H1 (cell line): Measurements from ENCODE around the gene SRRM2. TPM values are rescaled to one million over a fixed set of nuclear protein-coding genes. Genes with fewer than 3 reads are reported as not detected.

ENCODE experiments used
- CTCF ChIA-PET: fragments of 300-600 bp; sonication (Branson Sonifier 250); formaldehyde crosslinking; loops from one replicate; lab custom pipeline; 2021; ENCODE audit not compliant: partially characterized antibody; lab: Charles Lee
- POLR2A ChIA-PET: fragments of 300-600 bp; sonication (Branson Sonifier 250); formaldehyde crosslinking; loops from one replicate; lab custom pipeline; 2021; ENCODE audit warnings: inconsistent platforms; ENCODE audit not compliant: partially characterized antibody; lab: Charles Lee
- DNase-seq, 2 experiments: peaks; one replicate each; pipeline versions ENCODE4 v3.0.0 to v3.0.0-alpha.2; 2010 to 2022; ENCODE audit warnings: low spot score in 2 of 2, low read depth in 1 of 2, mixed read lengths in 1 of 2
- FAIRE-seq: peaks from 2 replicates; lab custom pipeline; 2011; peaks lifted over from hg19 to GRCh38; lab: Jason Lieb, UNC
- H2AFZ ChIP-seq: 2 replicates; pipeline ENCODE4 v1.8.1; 2012; ENCODE audit warnings: low read length, inconsistent platforms
- H2AK5ac ChIP-seq: 2 replicates; pipeline ENCODE4 v1.6.1; 2013; ENCODE audit warnings: low read depth, low read length
- H2BK120ac ChIP-seq: replicated peaks from 2 replicates; pipeline ENCODE3; 2013; ENCODE audit warnings: low read depth, low read length, inconsistent platforms
- H2BK12ac ChIP-seq: 2 replicates; pipeline ENCODE4 v1.6.1; 2013; ENCODE audit warnings: low read depth, low read length
- H2BK15ac ChIP-seq: 2 replicates; pipeline ENCODE4 v1.6.1; 2013; ENCODE audit warnings: low read length
- H2BK20ac ChIP-seq: 2 replicates; pipeline ENCODE4 v1.6.1; 2013; ENCODE audit warnings: low read length
- H2BK5ac ChIP-seq: 2 replicates; pipeline ENCODE4 v1.6.1; 2013; ENCODE audit warnings: low read depth, low read length
- H3K14ac ChIP-seq: 2 replicates; pipeline ENCODE4 v1.6.1; 2013; ENCODE audit warnings: inconsistent platforms; ENCODE audit not compliant: insufficient read length
- H3K18ac ChIP-seq: 2 replicates; pipeline ENCODE4 v1.6.1; 2013; ENCODE audit warnings: low read length; ENCODE audit errors: extremely low read depth
- H3K23ac ChIP-seq: 2 replicates; pipeline ENCODE4 v1.6.1; 2013; ENCODE audit warnings: inconsistent platforms; ENCODE audit not compliant: insufficient read length
- H3K23me2 ChIP-seq: 2 replicates; pipeline ENCODE4 v1.6.1; 2013; ENCODE audit warnings: low read depth, low read length
- H3K27ac ChIP-seq: 2 replicates; pipeline ENCODE4 v1.6.1; 2011; ENCODE audit warnings: low read depth, low read length, inconsistent platforms
- H3K27me3 ChIP-seq, 4 experiments: replicated peaks in 1 of 4; 1 replicate in 1 of 4; 2 replicates in 3 of 4; pipeline versions ENCODE4 v1.6.1 to v1.8.1; 2011 to 2013; ENCODE audit warnings: low read length in 3 of 4, mild to moderate bottlenecking in 3 of 4, inconsistent platforms in 2 of 4, mixed read lengths in 2 of 4, moderate library complexity in 1 of 4; ENCODE audit not compliant: control insufficient read depth in 3 of 4, insufficient read depth in 3 of 4; ENCODE audit errors: extremely low read depth in 1 of 4
- H3K36me3 ChIP-seq, 4 experiments: 2 replicates each; pipeline versions ENCODE4 v1.6.1 to v1.8.1; 2011 to 2013; ENCODE audit warnings: mild to moderate bottlenecking in 4 of 4, low read length in 3 of 4, moderate library complexity in 2 of 4, control low read depth in 1 of 4, inconsistent platforms in 1 of 4; ENCODE audit not compliant: insufficient read depth in 4 of 4, control insufficient read depth in 2 of 4
- H3K4ac ChIP-seq: replicated peaks from 2 replicates; pipeline ENCODE3; 2013; ENCODE audit warnings: low read length, low read depth, mixed read lengths, inconsistent platforms; ENCODE audit not compliant: insufficient read length
- H3K4me1 ChIP-seq, 4 experiments: replicated peaks in 1 of 4; 1 replicate in 1 of 4; 2 replicates in 3 of 4; pipeline versions ENCODE4 v1.6.1 to v1.8.1; 2011 to 2013; ENCODE audit warnings: low read length in 3 of 4, inconsistent platforms in 2 of 4, mixed read lengths in 1 of 4; ENCODE audit not compliant: insufficient read depth in 4 of 4, control insufficient read depth in 3 of 4
- H3K4me2 ChIP-seq, 2 experiments: 2 replicates each; pipeline versions ENCODE4 v1.6.1 to v1.8.1; 2011 to 2013; ENCODE audit warnings: low read depth in 2 of 2, low read length in 2 of 2, control low read depth in 1 of 2, inconsistent platforms in 1 of 2, mild to moderate bottlenecking in 1 of 2; ENCODE audit not compliant: insufficient read depth in 1 of 2
- H3K4me3 ChIP-seq, 4 experiments: fragments of 200-600, 300-600 bp in 1 of 4; sonication (generic), shearing (Covaris generic), sonication (Bioruptor Twin) in 1 of 4; 2 replicates each; pipeline versions ENCODE4 v1.5.1 to v1.8.1; 2011 to 2016; ENCODE audit warnings: low read length in 4 of 4, low read depth in 3 of 4, control low read depth in 2 of 4, inconsistent platforms in 2 of 4, mild to moderate bottlenecking in 2 of 4, mixed read lengths in 1 of 4, moderate library complexity in 1 of 4; ENCODE audit not compliant: insufficient read depth in 2 of 4; ENCODE audit errors: extremely low read depth in 1 of 4
- H3K56ac ChIP-seq: replicated peaks from 2 replicates; pipeline ENCODE3; 2013; ENCODE audit warnings: low read depth, mild to moderate bottlenecking, mixed read lengths, low read length, inconsistent platforms; ENCODE audit not compliant: insufficient read length
- H3K79me1 ChIP-seq: 2 replicates; pipeline ENCODE4 v1.6.1; 2013; ENCODE audit warnings: low read depth, low read length, control low read depth
- H3K79me2 ChIP-seq, 2 experiments: 2 replicates each; pipeline versions ENCODE4 v1.6.1 to v1.8.1; 2012 to 2013; ENCODE audit warnings: low read length in 2 of 2, mild to moderate bottlenecking in 2 of 2, inconsistent platforms in 1 of 2; ENCODE audit not compliant: insufficient read depth in 2 of 2, control insufficient read depth in 1 of 2
- H3K9ac ChIP-seq, 4 experiments: replicated peaks in 1 of 4; 1 replicate in 1 of 4; 2 replicates in 3 of 4; pipeline versions ENCODE4 v1.6.1 to v1.8.1; 2011 to 2013; ENCODE audit warnings: low read depth in 3 of 4, low read length in 3 of 4, control low read depth in 2 of 4, mild to moderate bottlenecking in 2 of 4, moderate library complexity in 2 of 4, inconsistent platforms in 1 of 4; ENCODE audit errors: extremely low read depth in 1 of 4
- H3K9me3 ChIP-seq, 2 experiments: 2 replicates each; pipeline versions ENCODE4 v1.6.1 to v1.8.1; 2012 to 2013; ENCODE audit warnings: mild to moderate bottlenecking in 2 of 2, moderate library complexity in 2 of 2, control low read depth in 1 of 2, inconsistent platforms in 1 of 2, low read depth in 1 of 2, low read length in 1 of 2, mixed read lengths in 1 of 2; ENCODE audit not compliant: insufficient read depth in 2 of 2
- H4K20me1 ChIP-seq, 2 experiments: replicated peaks in 1 of 2; 2 replicates each; pipeline versions ENCODE3 to v1.8.1; 2011 to 2013; ENCODE audit warnings: inconsistent platforms in 2 of 2, low read length in 2 of 2, mild to moderate bottlenecking in 1 of 2; ENCODE audit not compliant: insufficient read depth in 2 of 2, control insufficient read depth in 1 of 2
- H4K5ac ChIP-seq: 2 replicates; pipeline ENCODE4 v1.6.1; 2013; ENCODE audit warnings: low read length, low read depth, mixed read lengths, inconsistent platforms; ENCODE audit not compliant: insufficient read length
- H4K8ac ChIP-seq: 2 replicates; pipeline ENCODE4 v1.8.0; 2013; ENCODE audit warnings: mild to moderate bottlenecking, moderate library complexity, low read length, inconsistent platforms; ENCODE audit not compliant: insufficient read depth; ENCODE audit errors: extremely low read depth
- H4K91ac ChIP-seq: replicated peaks from 2 replicates; pipeline ENCODE3; 2013; ENCODE audit warnings: low read length, mixed read lengths, inconsistent platforms; ENCODE audit not compliant: insufficient read length
- WGBS, 2 experiments: shearing (Covaris generic) in 1 of 2; methylation state at CpG; one replicate each; pipeline versions ENCODE4 v1.1.6 to v1.1.7; 2013 to 2015; ENCODE audit warnings: low lambda C conversion rate in 2 of 2, mixed read lengths in 2 of 2, inconsistent platforms in 1 of 2, low coverage in 1 of 2, missing lambda C conversion rate in 1 of 2; ENCODE audit not compliant: insufficient replicate concordance in 2 of 2, insufficient coverage in 1 of 2, insufficient read length in 1 of 2; ENCODE audit errors: extremely low coverage in 1 of 2, missing lambda C conversion rate in 1 of 2; 5-methylcytosine and 5-hydroxymethylcytosine counted together
- polyA plus RNA-seq, 7 experiments: library from polyadenylated mRNA; depleted of rRNA in 3 of 7; stranded (reverse) in 5 of 7; unstranded in 2 of 7; fragments of >200 nt in 5 of 7; fragments of 200-250 nt in 2 of 7; gene quantifications; 1 replicate in 5 of 7; 2 replicates in 1 of 7; 4 replicates in 1 of 7; pipeline versions ENCODE4 v1.2.1 to v1.2.3, GENCODE V29; 2011 to 2013; ENCODE audit warnings: missing spikeins in 2 of 7, mixed read lengths in 2 of 7
- total RNA-seq: library from RNA; stranded (reverse); fragmentation: NEBNext Ultra II Directional; extraction: Animal tissue kit (Norgen Biotek cat#: 25700); gene quantifications from 2 replicates; pipeline ENCODE4 v1.2.1, GENCODE V29; 2021
- TF ChIP-seq, protein P1 (sequence below): IDR thresholded peaks from 2 replicates; pipeline ENCODE4 v1.6.1; 2012; ENCODE audit warnings: inconsistent platforms

SRRM2 gene
- total and polyA plus RNA-seq, 2 of the 8 experiments (the other 6 are each of a cell fraction or from before 2014, with no cell fraction given) = 300 to 579 TPM

DNA sequence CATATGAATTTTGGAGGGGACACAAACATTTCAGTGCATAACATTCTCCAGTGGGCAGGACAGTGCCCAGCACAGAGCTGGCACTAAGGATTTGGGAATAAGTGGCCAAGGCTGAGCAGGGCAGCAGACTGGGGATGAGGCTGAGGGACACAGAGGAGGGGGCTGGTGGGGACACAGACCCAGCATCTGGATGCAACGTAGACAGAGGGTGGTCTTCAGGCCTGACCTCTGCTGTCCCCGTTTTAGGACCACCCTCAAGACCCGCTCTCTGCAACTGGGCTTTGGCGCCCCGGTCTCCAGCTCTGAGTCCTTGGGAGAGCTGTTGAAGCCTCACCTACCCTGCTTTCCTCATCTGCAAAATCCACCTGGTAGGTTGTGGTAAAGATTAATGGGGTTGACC, 38.2 kb downstream of the SRRM2 start:
- Histone ChIP-seq H3K23ac (no peak overlapping the region), H3K23me2 (no peaks in the 10 kb centered on the region; the same call in 1 of the 2 replicates), H3K27ac (no peak overlapping the region), H2BK5ac (no peak overlapping the region), H3K56ac (no peak overlapping the region), H3K18ac (no peak overlapping the region), H3K4me3 (no peak overlapping the region), H4K5ac (no peak overlapping the region), H2BK15ac (no peak overlapping the region), H3K36me3 (no peaks in the 10 kb centered on the region), H3K79me1 (no peaks in the 10 kb centered on the region; the same call in 1 of the 2 replicates), H2AK5ac (no peak overlapping the region), H3K79me2 (no peaks in the 10 kb centered on the region), H3K14ac (no peak overlapping the region), H3K27me3 (no peaks in the 10 kb centered on the region; a peak in 1 of 7 replicates), H3K4me2 (no peak overlapping the region), H4K8ac (no peak overlapping the region), H4K20me1 (no peaks in the 10 kb centered on the region), H3K4ac (no peak overlapping the region), H3K9me3 (no peaks in the 10 kb centered on the region)
- WGBS, 2 experiments = 83% methylated on average over 5 of the region's 5 CpGs; no CpG with 5 or more reads in 1 of the 2 experiments
- no peak for DNase-seq
- FAIRE-seq = no peak
- CTCF ChIA-PET = interaction anchor here (0.9 to 1.6 kb wide), 6 partner anchors 7 to 141 kb away, joined by 3 to 4 read pairs (median 4); no protein-coding TSS in a partner anchor
- TF ChIP-seq, protein P1, sequence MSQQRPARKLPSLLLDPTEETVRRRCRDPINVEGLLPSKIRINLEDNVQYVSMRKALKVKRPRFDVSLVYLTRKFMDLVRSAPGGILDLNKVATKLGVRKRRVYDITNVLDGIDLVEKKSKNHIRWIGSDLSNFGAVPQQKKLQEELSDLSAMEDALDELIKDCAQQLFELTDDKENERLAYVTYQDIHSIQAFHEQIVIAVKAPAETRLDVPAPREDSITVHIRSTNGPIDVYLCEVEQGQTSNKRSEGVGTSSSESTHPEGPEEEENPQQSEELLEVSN = no peak
- TF ChIP-seq, all 59 proteins: peak for 0
- Histone ChIP-seq H2BK120ac (no peak overlapping the region), H2BK12ac (no peak overlapping the region), H2BK20ac (no peak overlapping the region), H3K9ac (no peak overlapping the region), H3K4me1 (peaks cover 0 to 3% (median 2%) of the 10 kb centered on the region in 4 experiments; a peak in 1 of 7 replicates), H4K91ac (no peak overlapping the region), H2AFZ (no peak overlapping the region)
- POLR2A ChIA-PET = interaction anchor here (1.1 to 2.6 kb wide), 6 partner anchors 12 to 270 kb away, joined by 3 to 7 read pairs (median 6); no protein-coding TSS in a partner anchor
